MV-4-11 (cell line): ENCODE results near the gene GALNT2.

Experiments
- DNase-seq: peaks from one replicate; lab custom pipeline; 2025; lab: John Stamatoyannopoulos, UW

Gene GALNT2

GRCh38 chr1:230091473-230092231 is 24.6 kb downstream of the GALNT2 start:
- DNase-seq = no peak

DNA sequence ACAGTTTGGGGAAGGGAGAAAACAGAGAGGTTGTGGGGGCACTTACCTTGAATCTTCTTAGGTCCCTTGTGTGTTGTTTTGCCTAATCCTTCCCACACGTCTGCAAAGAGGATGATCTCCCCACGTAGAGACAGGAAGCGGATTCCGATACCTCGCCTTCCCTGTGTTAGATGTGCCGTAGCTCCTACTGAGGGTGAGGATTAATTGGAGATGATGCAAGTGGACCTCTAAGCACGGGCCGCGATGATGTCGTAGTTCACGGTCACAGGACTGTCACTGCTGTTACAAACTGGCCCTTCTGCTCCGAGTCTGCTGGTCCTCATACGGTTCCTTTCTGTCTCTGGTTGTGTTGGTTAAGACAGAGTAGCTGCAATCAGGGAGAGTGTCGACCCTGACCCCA is 27.7 kb downstream of the GALNT2 start:
- DNase-seq = no peak

DNA sequence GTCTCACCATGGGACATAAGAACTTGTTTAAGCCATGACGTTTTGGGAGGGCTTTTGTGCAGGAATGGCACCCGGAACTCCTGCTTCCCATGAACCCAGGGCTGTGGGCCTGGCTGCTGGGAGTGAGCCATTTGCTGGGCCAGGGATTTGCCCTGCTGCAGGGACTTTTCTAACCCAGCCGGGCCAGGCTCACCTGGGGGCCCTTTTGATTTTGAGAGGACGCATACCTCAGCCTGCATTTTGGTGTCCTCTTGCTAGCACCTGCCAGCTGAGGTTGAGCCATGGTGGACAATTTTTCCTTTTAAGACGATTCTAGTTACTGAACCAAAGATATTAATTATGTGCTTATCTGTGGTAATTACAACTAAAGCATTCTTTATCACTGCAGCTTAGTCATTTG is 28.9 kb downstream of the GALNT2 start:
- DNase-seq = no peak

GRCh38 chr1:230097370-230097769 is 30.3 kb downstream of the GALNT2 start:
- no peak for DNase-seq

- DNase-seq = no peak
Measured at GRCh38 chr1:230098723-230099122, 31.7 kb downstream of the GALNT2 start.

DNA sequence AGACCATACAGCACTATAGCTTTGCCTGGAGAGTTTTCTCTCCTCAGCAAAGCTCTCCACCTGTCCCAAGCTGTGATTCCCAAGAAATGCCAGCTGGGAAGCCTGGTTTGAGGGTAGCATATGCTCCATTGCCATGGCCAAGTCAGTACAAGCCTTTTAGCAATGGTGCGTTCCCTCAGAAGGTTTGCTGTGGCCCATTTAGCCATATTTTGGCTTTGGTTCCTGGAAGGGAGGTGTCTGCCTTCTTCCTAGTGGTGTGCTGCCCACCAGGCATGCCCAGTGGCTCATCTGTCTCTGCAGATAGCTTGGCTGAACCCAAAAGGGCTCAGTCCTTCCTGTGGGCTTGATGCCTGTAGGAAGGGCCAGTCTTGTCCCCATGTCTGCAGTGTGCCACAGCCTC is 32.4 kb downstream of the GALNT2 start:
- DNase-seq = no peak

DNA sequence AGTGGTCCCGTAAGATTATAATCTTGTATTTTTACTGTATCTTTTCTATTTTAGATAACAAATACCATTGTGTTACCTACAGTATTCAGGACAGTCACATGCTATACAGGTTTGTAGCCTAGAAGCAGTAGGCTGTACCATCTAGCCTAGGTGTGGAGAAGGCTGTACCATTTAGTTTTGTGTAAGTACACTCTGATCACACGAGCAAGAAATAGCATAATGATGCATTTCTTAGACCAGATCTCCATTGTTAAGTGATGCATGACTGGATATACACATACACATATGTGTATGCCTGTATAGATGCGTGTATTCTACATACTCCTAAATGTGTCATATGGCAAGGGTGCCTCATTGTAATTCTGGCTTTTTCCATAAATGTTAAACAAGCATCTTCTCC is 33.9 kb downstream of the GALNT2 start:
- no peak for DNase-seq

DNA sequence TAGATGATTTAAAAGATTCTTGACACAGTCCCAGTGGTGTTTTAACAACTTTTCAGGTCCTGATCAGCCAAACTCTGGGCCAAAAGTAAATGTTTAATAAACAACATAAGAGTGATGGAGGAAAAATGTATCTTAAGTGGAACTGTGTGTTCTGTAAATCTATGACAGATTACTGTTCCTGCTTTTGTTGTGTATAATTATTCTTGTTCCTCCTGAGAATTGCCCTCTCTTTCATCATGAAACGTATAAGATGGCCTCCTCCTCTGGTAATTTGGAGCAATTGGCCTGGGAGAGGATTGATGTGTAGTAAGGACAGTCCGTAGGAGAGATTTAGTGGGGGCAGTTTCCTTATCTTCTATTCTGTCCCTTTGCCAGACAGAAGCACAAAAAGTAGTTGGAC is 34.5 kb downstream of the GALNT2 start:
- no peak for DNase-seq

GRCh38 chr1:230102046-230102445 is 35.0 kb downstream of the GALNT2 start:
- no peak for DNase-seq

DNA sequence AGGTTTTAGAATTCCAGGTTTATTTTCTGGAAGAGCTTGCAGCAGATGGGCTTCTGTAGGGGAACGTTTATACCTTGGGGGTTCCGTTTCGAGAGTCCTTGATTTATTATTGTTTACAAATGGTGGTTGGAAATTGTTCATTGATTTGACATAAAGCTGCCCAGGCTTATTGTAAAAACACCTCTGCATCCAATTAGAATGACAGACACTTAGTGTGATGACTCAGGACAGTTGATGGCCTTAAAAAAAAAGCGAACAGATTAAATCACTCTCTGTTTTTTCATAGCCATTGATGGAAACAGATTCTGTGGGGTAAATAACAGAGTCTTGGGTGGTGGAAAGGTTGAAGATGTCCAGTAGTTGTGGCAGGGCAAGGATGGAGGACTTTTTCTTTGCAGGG is 35.4 kb downstream of the GALNT2 start:
- DNase-seq = no peak

- no peak for DNase-seq
Measured at GRCh38 chr1:230103306-230104173, 36.5 kb downstream of the GALNT2 start.

DNA sequence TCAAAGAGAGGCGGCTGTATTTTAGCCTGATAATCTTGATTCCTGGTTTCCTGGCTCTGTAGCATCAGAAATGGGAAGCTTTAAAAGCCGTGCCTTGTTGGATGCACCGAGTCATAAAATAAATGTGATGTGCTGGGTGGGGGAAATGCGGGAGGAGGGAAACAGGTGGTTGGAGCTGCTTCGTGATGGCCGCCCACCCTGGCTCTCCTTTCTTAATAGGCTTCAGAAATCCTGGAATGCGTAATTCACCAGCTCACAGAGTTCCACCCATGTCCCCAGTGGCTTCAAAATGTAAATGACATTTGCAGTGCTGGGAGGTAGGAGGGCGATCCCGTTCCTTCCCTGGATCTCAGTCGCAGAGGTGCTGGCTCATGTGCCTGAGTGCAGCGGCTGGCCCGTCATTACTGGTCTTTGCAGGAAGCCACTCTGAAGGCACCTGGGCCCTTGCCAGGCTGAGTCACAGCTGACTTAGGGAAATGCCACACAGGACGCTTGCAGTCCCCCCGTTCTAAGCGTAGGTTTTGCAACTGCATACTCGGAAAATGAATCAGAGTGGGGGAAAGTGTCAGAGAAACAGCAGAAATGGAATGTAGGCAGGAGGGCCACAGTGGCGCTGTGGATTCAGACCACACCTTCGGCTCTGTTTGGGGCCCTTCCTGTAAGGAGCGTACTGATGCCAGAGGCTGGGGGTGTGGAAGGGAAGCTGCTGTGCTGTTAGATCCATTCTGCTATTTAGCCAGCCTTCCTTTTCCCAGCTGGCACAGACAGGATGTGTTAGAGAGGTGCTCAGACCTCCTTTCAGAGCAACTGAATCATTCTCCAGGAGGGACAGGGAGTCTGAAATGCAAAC is 37.6 kb downstream of the GALNT2 start:
- peak; percentile 82 for DNase-seq

DNA sequence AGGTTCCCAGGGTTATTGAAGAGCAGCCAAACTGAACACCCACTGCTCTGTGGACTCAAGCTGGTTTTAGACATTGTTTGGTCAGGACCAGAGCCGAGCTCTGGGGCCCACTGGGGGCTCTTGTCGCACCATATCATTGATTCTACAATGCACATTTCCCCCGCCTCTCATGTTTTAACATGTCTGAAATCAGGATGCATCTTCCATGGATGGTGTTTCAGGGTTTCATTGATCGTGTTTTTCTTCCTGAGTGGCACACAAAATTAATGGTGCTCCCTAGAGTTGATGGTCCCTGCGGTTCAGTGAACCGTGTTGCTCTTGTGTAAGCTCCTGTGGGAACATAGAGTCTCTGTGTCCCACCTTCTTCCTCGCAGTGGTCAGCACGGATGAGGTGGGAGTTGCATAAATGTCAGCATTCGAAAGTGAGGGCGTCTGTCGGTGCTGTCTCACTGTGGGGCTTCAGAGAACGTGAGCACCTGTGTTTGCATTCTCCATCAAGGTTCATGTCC is 38.3 kb downstream of the GALNT2 start:
- DNase-seq = no peak

GRCh38 chr1:230105754-230106625 is 39.0 kb downstream of the GALNT2 start:
- DNase-seq = peak; percentile 86

DNA sequence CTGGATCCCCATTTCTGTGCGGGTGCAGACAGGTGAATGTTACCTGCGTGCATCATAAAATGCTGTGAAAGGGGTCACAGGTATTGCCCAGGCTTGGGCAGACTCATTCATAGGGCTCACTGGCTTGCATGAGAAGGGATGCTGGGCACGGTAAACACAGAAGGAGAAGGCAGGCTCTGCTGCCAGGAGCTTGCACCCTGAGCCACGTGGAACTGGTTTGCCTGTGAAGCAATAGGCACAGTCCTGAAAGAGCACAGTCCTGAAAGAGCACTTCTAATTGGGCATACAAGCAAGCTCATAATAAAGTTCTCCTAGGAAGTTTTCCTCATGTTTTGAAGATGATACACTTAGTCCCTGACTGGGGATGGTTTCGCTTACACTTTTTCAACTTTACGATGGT is 40.9 kb downstream of the GALNT2 start:
- DNase-seq = peak; percentile 43

DNA sequence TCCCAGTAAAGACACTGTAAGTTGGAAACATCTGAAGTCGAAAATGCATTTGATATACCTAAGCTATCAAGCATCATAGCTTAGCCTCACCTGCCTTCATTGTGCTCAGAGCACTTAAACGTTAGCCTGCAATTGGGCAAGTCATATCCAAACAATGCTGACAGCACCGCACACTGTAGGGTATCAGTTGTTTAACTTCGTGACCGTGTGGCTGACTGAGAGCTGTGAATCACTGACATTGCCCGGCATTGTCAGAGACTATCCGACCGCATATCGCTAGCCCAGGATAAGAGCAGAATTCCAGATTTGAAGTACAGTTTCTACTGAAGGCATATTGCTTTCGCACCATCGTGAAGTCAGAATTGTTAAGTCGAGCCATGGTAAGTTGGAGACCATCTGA is 41.5 kb downstream of the GALNT2 start:
- no peak for DNase-seq

DNA sequence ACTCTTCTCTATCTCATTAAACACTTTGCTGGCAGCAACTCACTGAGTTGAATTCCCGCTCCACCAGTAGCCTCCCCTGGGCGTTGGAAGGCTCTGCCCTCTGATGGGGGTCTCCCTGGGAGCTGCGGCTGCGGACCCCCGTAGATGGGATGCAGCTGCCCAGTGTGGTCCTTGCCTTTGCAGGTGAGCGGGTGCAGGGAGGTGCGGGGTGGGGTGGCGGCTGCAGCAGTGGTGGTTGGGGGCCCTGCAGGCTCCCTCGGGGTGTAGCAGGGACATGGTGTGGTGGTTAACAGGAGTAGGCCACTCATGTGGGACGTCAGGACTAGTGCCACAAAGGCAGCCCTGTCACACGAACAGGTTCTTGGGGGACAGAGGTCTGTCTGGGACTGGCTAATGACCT is 42.0 kb downstream of the GALNT2 start:
- no peak for DNase-seq

DNA sequence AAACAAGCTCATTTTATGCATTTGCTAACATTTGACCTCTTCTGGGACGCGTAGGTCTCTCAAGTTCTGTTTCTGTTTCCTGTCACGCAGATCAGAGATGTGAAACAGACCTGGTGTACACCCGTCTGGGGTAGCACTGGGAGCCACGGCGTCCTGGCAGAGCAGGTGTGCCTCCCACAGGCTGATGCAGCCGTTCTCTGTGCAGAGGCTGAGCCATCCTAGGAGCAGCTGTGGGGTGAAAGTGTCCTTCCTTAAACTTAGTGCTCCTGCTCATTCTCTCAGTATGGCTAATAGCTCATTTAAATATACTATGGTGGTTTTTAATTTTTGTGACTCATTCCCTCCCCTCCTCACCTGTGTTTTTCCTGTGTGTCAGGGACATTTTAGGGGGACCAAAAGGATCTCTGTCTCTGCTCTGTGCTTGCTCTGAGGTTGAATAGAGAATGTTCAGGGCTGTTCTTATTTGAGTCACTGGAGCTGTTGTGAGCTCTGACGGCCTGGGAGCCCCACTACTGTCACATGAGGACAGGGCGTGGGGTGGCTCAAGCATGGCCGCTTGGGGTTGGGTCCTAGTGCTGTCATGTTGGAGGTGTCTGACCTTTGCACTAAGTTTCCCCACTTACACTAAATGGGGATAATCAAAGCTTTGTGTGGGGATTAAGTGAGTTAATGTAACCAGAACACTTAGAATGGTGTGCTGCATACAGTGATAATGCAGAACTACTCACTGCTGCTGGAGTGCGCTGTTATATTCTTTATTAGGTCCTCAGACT is 43.0 kb downstream of the GALNT2 start:
- DNase-seq = peak; percentile 34

GRCh38 chr1:230110971-230111370 is 43.9 kb downstream of the GALNT2 start:
- DNase-seq = no peak

GRCh38 chr1:230112131-230112701 is 45.2 kb downstream of the GALNT2 start:
- peak; percentile 86 for DNase-seq
